K562 (cell line): Measurements from ENCODE around the gene RNU5D-1. TPM values are rescaled to one million over a fixed set of nuclear protein-coding genes. Genes with fewer than 3 reads are reported as not detected.
A peak's percentile ranks its signal among the peaks of the same experiment; 100 is the strongest.

Experiments
- CBX5 ChIP-seq: IDR thresholded peaks from 2 replicates; pipeline ENCODE4 v1.6.1; 2014; ENCODE audit warnings: low read depth, borderline replicate concordance
- ETV1 ChIP-seq: fragments of 450-650 bp; conservative IDR thresholded peaks from 2 replicates; pipeline ENCODE4 v1.6.1; 2016; ENCODE audit warnings: missing genetic modification characterization, control low read depth, low read depth, missing compliant biosample characterization
- FOXA3 ChIP-seq, 2 experiments: fragments of 450-650 bp in 1 of 2; sonication (generic) in 1 of 2; formaldehyde crosslinking; IDR thresholded peaks in 1 of 2; conservative IDR thresholded peaks in 1 of 2; 2 replicates each; pipeline versions ENCODE4 v1.4.0 to v1.8.0; 2020 to 2022; ENCODE audit warnings: mild to moderate bottlenecking in 2 of 2, missing genetic modification reagents in 1 of 2
- HDAC3 ChIP-seq: fragments of 450-650 bp; IDR thresholded peaks from 2 replicates; pipeline ENCODE4 v1.6.1; 2018; ENCODE audit warnings: borderline replicate concordance, mild to moderate bottlenecking, moderate library complexity; ENCODE audit not compliant: partially characterized antibody
- ILF3 ChIP-seq: fragments of 450-650 bp; IDR thresholded peaks from 2 replicates; pipeline ENCODE4 v1.6.1; 2018; ENCODE audit warnings: antibody characterized with exemption, mild to moderate bottlenecking, moderate library complexity, borderline replicate concordance
- KAT8 ChIP-seq: fragments of 450-650 bp; IDR thresholded peaks from 2 replicates; pipeline ENCODE4 v1.6.1; 2016; ENCODE audit warnings: low read depth, mild to moderate bottlenecking
- LARP7 ChIP-seq: fragments of 450-650 bp; IDR thresholded peaks from 2 replicates; pipeline ENCODE4 v1.6.1; 2016
- MAFG ChIP-seq: fragments of 450-650 bp; conservative IDR thresholded peaks from 2 replicates; pipeline ENCODE4 v1.6.1; 2016; ENCODE audit warnings: missing genetic modification characterization, missing compliant biosample characterization
- PPARD ChIP-seq: fragments of 250-450 bp; sonication (Bioruptor Pico); IDR thresholded peaks from 2 replicates; pipeline ENCODE4 v1.8.0; 2022; ENCODE audit warnings: inconsistent platforms, mild to moderate bottlenecking, moderate library complexity
- RBM14 ChIP-seq: fragments of 200-400 bp; formaldehyde crosslinking; IDR thresholded peaks from 2 replicates; pipeline ENCODE4 v1.6.1; 2018; ENCODE audit warnings: low read depth, mild to moderate bottlenecking, low read length, moderate library complexity, borderline replicate concordance; ENCODE audit not compliant: insufficient read depth
- RCOR1 ChIP-seq, 2 experiments: IDR thresholded peaks; 2 replicates each; pipeline ENCODE4 v1.6.1; 2012; ENCODE audit warnings: low read depth in 2 of 2, low read length in 2 of 2, borderline replicate concordance in 1 of 2, improper control_type of control experiment in 1 of 2
- RFX1 ChIP-seq: fragments of 450-650 bp; IDR thresholded peaks from 2 replicates; pipeline ENCODE4 v1.6.1; 2016; ENCODE audit warnings: mild to moderate bottlenecking, moderate library complexity
- SPI1 ChIP-seq: IDR thresholded peaks from 2 replicates; pipeline ENCODE4 v1.6.1; 2011; ENCODE audit warnings: low read depth, low read length, control low read depth, borderline replicate concordance
- U2AF2 ChIP-seq: fragments of 200-400 bp; formaldehyde crosslinking; optimal IDR thresholded peaks from 2 replicates; pipeline ENCODE3; 2017; ENCODE audit warnings: low read depth, mild to moderate bottlenecking, low read length
- ZNF217 ChIP-seq: sonication (generic); formaldehyde crosslinking; IDR thresholded peaks from 2 replicates; pipeline ENCODE4 v1.8.0; 2022; ENCODE audit warnings: mild to moderate bottlenecking, missing genetic modification reagents
- polyA plus RNA-seq, 8 experiments: library from polyadenylated mRNA; depleted of rRNA in 4 of 8; stranded (reverse) in 5 of 8; unstranded in 3 of 8; fragments of >200 nt; fragmentation: Nextera tagmentation in 2 of 8; fragmentation: Illumina TruSeq in 1 of 8; extraction: Ambion mirVana in 2 of 8; extraction: Trizol in 1 of 8; gene quantifications; 2 replicates each; pipeline versions ENCODE4 v1.2.1 to v1.2.3, GENCODE V29; 2011 to 2014; ENCODE audit warnings: inconsistent platforms in 1 of 8, missing spikeins in 1 of 8
- total RNA-seq, 7 experiments: library from RNA; depleted of rRNA in 6 of 7; stranded (reverse); fragments of >200 nt in 6 of 7; fragmentation: Illumina TruSeq in 2 of 7; extraction: Trizol in 2 of 7; gene quantifications; 2 replicates each; pipeline versions ENCODE4 v1.2.1 to v1.2.3, GENCODE V29; 2011 to 2021; ENCODE audit warnings: low replicate concordance in 1 of 7
- TF ChIP-seq, protein P1 (sequence below): sonication (generic); formaldehyde crosslinking; IDR thresholded peaks from 2 replicates; pipeline ENCODE4 v1.8.0; 2022; ENCODE audit warnings: mild to moderate bottlenecking, missing genetic modification reagents
- TF ChIP-seq, protein P2 (sequence below): fragments of 450-650 bp; formaldehyde crosslinking; IDR thresholded peaks from 2 replicates; pipeline ENCODE4 v1.4.0; 2020; ENCODE audit warnings: mild to moderate bottlenecking, moderate library complexity
- TF ChIP-seq, protein P3 (sequence below): sonication (generic); formaldehyde crosslinking; IDR thresholded peaks from 2 replicates; pipeline ENCODE4 v1.8.0; 2022; ENCODE audit warnings: mild to moderate bottlenecking, missing genetic modification reagents
- TF ChIP-seq, protein P4 (sequence below): conservative IDR thresholded peaks from 2 replicates; pipeline ENCODE4 v1.6.1; 2011; ENCODE audit warnings: low read depth, mild to moderate bottlenecking, low read length; ENCODE audit not compliant: control insufficient read depth

Gene RNU5D-1
- total and polyA plus RNA-seq, 9 of the 15 experiments (the other 6 are each of a cell fraction or from before 2014, with no cell fraction given) = under 0.01 TPM; not detected in 8

DNA sequence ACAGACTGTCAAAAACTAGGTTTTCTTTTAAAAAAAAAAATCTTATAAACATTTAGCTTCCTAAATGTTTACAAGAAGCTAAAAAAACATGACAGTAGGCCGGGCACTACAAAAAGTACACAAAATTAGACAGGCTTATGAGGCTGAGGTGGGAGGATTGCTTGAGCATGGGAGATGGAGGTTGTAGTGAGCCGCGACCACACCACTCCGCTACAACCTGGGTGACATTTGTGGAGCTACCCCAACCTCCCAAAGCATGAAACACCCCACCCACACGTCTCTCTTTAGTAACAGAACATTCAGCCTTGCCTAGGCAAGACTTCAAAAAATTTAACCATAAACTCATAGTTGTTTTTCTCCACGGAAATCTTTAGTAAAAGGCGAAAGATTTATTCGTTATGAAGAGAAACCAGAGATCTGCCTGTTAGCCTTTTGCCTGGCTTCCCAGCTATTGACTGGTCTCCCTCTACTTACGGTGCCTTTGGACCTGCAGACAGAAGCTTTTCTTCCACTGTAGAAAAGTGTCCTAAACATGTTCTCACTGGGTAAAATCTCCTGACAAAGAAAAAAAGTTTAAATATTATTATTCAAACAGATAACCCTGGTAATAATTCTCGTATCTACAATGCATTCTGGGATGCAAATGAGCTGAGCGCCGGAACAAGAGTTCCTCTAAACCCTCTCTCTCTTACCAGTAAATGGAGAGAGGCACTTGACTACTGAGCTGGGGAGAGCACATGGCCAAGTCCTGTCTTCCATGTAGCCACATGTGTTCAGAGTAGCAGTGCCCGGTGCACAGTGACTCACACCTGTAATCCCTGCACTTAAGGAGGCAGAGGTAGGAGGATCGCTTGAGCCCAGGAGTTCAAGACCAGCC is 9.2 kb downstream of the RNU5D-1 start (continued):
- TF ChIP-seq LARP7 = peak; percentile 99
- no peak for TF ChIP-seq RBM14
- TF ChIP-seq SPI1 = peak; percentile 67
- no peak for TF ChIP-seq PPARD (CRISPR knock-in tag)
- no peak; the same call in 1 of the 2 replicates for TF ChIP-seq MAFG (tag)
- TF ChIP-seq HDAC3 = peak; percentile 92
- TF ChIP-seq ZNF217 (CRISPR knock-in tag) = peak; percentile 93
- TF ChIP-seq U2AF2 = no peak
- TF ChIP-seq, protein P1, sequence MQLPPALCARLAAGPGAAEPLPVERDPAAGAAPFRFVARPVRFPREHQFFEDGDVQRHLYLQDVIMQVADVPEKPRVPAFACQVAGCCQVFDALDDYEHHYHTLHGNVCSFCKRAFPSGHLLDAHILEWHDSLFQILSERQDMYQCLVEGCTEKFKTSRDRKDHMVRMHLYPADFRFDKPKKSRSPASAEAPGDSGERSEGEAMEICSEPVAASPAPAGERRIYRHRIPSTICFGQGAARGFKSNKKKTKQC (CRISPR knock-in tag) = peak; percentile 98
- TF ChIP-seq, protein P2, sequence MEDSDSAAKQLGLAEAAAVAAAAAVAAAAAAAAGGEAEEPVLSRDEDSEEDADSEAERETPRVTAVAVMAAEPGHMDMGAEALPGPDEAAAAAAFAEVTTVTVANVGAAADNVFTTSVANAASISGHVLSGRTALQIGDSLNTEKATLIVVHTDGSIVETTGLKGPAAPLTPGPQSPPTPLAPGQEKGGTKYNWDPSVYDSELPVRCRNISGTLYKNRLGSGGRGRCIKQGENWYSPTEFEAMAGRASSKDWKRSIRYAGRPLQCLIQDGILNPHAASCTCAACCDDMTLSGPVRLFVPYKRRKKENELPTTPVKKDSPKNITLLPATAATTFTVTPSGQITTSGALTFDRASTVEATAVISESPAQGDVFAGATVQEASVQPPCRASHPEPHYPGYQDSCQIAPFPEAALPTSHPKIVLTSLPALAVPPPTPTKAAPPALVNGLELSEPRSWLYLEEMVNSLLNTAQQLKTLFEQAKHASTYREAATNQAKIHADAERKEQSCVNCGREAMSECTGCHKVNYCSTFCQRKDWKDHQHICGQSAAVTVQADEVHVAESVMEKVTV (CRISPR knock-in tag) = peak; percentile 98
- 0 out of 2 replicates have a peak, but pooled peaks have one; percentile 16 for TF ChIP-seq CBX5
- TF ChIP-seq ETV1 (tag) = peak; percentile 83
- no peak for TF ChIP-seq KAT8
- peak; percentile 88 to 90; a peak in 3 of 4 replicates for TF ChIP-seq RCOR1 (IDR thresholded peaks at IDR 0.05; ENCODE audit: borderline replicate concordance in 1 of 2, low read depth in 2 of 2, low read length in 2 of 2)
- TF ChIP-seq, protein P3, sequence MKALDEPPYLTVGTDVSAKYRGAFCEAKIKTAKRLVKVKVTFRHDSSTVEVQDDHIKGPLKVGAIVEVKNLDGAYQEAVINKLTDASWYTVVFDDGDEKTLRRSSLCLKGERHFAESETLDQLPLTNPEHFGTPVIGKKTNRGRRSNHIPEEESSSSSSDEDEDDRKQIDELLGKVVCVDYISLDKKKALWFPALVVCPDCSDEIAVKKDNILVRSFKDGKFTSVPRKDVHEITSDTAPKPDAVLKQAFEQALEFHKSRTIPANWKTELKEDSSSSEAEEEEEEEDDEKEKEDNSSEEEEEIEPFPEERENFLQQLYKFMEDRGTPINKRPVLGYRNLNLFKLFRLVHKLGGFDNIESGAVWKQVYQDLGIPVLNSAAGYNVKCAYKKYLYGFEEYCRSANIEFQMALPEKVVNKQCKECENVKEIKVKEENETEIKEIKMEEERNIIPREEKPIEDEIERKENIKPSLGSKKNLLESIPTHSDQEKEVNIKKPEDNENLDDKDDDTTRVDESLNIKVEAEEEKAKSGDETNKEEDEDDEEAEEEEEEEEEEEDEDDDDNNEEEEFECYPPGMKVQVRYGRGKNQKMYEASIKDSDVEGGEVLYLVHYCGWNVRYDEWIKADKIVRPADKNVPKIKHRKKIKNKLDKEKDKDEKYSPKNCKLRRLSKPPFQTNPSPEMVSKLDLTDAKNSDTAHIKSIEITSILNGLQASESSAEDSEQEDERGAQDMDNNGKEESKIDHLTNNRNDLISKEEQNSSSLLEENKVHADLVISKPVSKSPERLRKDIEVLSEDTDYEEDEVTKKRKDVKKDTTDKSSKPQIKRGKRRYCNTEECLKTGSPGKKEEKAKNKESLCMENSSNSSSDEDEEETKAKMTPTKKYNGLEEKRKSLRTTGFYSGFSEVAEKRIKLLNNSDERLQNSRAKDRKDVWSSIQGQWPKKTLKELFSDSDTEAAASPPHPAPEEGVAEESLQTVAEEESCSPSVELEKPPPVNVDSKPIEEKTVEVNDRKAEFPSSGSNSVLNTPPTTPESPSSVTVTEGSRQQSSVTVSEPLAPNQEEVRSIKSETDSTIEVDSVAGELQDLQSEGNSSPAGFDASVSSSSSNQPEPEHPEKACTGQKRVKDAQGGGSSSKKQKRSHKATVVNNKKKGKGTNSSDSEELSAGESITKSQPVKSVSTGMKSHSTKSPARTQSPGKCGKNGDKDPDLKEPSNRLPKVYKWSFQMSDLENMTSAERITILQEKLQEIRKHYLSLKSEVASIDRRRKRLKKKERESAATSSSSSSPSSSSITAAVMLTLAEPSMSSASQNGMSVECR = peak; percentile 95
- TF ChIP-seq FOXA3 (CRISPR knock-in tag; conservative IDR thresholded peaks at IDR 0.05 in 1 of 2, IDR thresholded peaks at IDR 0.05 in 1 of 2) = peak; percentile 67 to 87
- TF ChIP-seq RFX1 = peak; percentile 77
- peak; percentile 100 for TF ChIP-seq ILF3
- TF ChIP-seq, protein P4, sequence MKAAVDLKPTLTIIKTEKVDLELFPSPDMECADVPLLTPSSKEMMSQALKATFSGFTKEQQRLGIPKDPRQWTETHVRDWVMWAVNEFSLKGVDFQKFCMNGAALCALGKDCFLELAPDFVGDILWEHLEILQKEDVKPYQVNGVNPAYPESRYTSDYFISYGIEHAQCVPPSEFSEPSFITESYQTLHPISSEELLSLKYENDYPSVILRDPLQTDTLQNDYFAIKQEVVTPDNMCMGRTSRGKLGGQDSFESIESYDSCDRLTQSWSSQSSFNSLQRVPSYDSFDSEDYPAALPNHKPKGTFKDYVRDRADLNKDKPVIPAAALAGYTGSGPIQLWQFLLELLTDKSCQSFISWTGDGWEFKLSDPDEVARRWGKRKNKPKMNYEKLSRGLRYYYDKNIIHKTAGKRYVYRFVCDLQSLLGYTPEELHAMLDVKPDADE = peak; percentile 100
